HEK293T (cell line): ENCODE data around the gene TRAPPC1.

Source experiments
- ARNT ChIP-seq: fragments of 450-650 bp; IDR thresholded peaks from 2 replicates; pipeline ENCODE4 v1.6.1; 2017; ENCODE audit warnings: mild to moderate bottlenecking
- BHLHE40 ChIP-seq: fragments of 450-650 bp; IDR thresholded peaks from 2 replicates; pipeline ENCODE4 v1.6.1; 2016; ENCODE audit warnings: mild to moderate bottlenecking, moderate library complexity, borderline replicate concordance
- CTBP1 ChIP-seq: fragments of 450-650 bp; IDR thresholded peaks from 2 replicates; pipeline ENCODE4 v1.6.1; 2016; ENCODE audit warnings: borderline replicate concordance
- ELF4 ChIP-seq: fragments of 450-650 bp; IDR thresholded peaks from 2 replicates; pipeline ENCODE4 v1.6.1; 2017; ENCODE audit warnings: antibody characterized with exemption
- FOXM1 ChIP-seq: fragments of 450-650 bp; IDR thresholded peaks from 2 replicates; pipeline ENCODE4 v1.6.1; 2017; ENCODE audit warnings: mild to moderate bottlenecking, borderline replicate concordance
- HDGF ChIP-seq: fragments of 450-650 bp; IDR thresholded peaks from 2 replicates; pipeline ENCODE4 v1.6.1; 2017; ENCODE audit warnings: antibody characterized with exemption, borderline replicate concordance
- L3MBTL2 ChIP-seq: fragments of 450-650 bp; conservative IDR thresholded peaks from 2 replicates; pipeline ENCODE4 v1.6.1; 2016; ENCODE audit warnings: mild to moderate bottlenecking
- LEF1 ChIP-seq: fragments of 450-650 bp; IDR thresholded peaks from 2 replicates; pipeline ENCODE4 v1.6.1; 2017; ENCODE audit warnings: mild to moderate bottlenecking, borderline replicate concordance
- NFRKB ChIP-seq: fragments of 450-650 bp; IDR thresholded peaks from 2 replicates; pipeline ENCODE4 v1.6.1; 2016; ENCODE audit warnings: mild to moderate bottlenecking, moderate library complexity
- PKNOX1 ChIP-seq: fragments of 450-650 bp; IDR thresholded peaks from 2 replicates; pipeline ENCODE4 v1.6.1; 2016
- SP1 ChIP-seq: fragments of 450-650 bp; IDR thresholded peaks from 2 replicates; pipeline ENCODE4 v1.6.1; 2017
- SUZ12 ChIP-seq: fragments of 450-650 bp; IDR thresholded peaks from 2 replicates; pipeline ENCODE4 v1.6.1; 2016; ENCODE audit warnings: mild to moderate bottlenecking
- TARDBP ChIP-seq: fragments of 450-650 bp; IDR thresholded peaks from 2 replicates; pipeline ENCODE4 v1.6.1; 2016
- ZNF384 ChIP-seq: fragments of 450-650 bp; IDR thresholded peaks from 2 replicates; pipeline ENCODE4 v1.6.1; 2016

GRCh38 chr17:7977805-7978204, 46.1 kb upstream of the TRAPPC1 start:
- no peak for TF ChIP-seq TARDBP
- no peak for TF ChIP-seq SUZ12
- TF ChIP-seq FOXM1 = no peak
- no peak for TF ChIP-seq BHLHE40
- TF ChIP-seq HDGF = no peak
- TF ChIP-seq LEF1 = no peak
- TF ChIP-seq NFRKB = no peak
- no peak for TF ChIP-seq SP1
- TF ChIP-seq ZNF384 = no peak
- TF ChIP-seq ARNT = no peak
- no peak for TF ChIP-seq L3MBTL2
- TF ChIP-seq PKNOX1 = no peak
- TF ChIP-seq CTBP1 = no peak
- TF ChIP-seq ELF4 = no peak
